Activated T-cell treated with anti-CD3 and anti-CD28 coated beads, Interleukin-2, amount 50 U/mL, for 24 hours (primary cell): Measurements from ENCODE around the gene ADAM15.

ENCODE experiments used
- DNase-seq: peaks from one replicate; pipeline ENCODE4 v3.0.0-alpha.2; 2020
- H3K27ac Mint-ChIP-seq: 2 replicates; pipeline ENCODE4 v1.8.0; 2020; ENCODE audit warnings: mild to moderate bottlenecking, mixed read lengths
- H3K27me3 Mint-ChIP-seq: 2 replicates; pipeline ENCODE4 v1.8.0; 2020; ENCODE audit warnings: mixed read lengths
- H3K36me3 Mint-ChIP-seq: 2 replicates; pipeline ENCODE4 v1.8.0; 2020; ENCODE audit warnings: low read depth, mixed read lengths
- H3K4me1 Mint-ChIP-seq: 2 replicates; pipeline ENCODE4 v1.8.0; 2020; ENCODE audit warnings: low read depth, mixed read lengths
- H3K4me3 Mint-ChIP-seq: 2 replicates; pipeline ENCODE4 v1.8.0; 2020; ENCODE audit warnings: mild to moderate bottlenecking, moderate library complexity, mixed read lengths
- H3K9me3 Mint-ChIP-seq: 2 replicates; pipeline ENCODE4 v1.8.0; 2020; ENCODE audit warnings: mixed read lengths

Gene ADAM15

DNA sequence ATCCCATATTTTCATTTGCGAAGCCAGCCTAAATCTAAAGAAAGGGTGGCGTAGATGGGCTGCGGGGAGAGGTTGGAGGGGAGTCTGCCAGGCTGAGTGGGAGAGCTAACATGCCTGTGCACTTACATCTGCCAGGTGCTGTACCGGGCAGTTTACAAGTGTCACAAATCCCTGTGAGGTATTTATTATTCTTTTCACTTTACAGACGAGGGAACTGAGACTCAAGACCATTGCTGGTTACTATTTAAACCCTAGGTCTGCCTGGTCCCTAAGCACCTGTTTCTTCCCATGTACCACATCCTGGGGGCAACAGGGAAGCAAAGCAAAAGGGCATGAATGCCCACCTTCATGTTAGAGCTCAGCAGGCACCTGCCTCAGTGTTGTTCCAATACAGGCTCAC is 57.2 kb downstream of the ADAM15 start:
- DNase-seq = no peak
- H3K36me3 Mint-ChIP-seq = no peaks in the 10 kb centered on the region
- H3K27ac Mint-ChIP-seq = no peak overlapping the region
- H3K27me3 Mint-ChIP-seq = no peaks in the 10 kb centered on the region
- H3K4me3 Mint-ChIP-seq = no peak overlapping the region
- no peaks in the 10 kb centered on the region for H3K4me1 Mint-ChIP-seq
- no peaks in the 10 kb centered on the region for H3K9me3 Mint-ChIP-seq

DNA sequence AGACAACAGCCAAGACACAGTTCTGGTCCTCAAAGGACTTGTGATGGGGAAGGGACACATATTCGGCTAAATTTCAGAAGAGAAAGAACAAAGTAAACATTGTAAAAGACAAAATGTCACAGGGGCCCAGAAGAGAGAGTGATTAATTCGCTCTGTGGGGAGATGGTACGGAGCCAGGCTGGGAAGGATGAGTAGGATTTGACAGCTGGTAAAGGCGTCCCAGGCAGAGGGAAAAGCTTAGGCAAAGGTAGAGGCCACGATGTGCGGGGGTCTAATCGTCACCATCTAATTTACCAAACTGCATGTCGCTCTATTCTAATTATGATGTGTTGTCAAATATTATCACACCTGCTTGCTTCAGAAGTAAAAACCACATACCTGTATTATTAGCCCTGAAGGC is 59.3 kb downstream of the ADAM15 start:
- no peaks in the 10 kb centered on the region for H3K36me3 Mint-ChIP-seq
- H3K27me3 Mint-ChIP-seq = no peaks in the 10 kb centered on the region
- no peak for DNase-seq
- no peaks in the 10 kb centered on the region for H3K4me1 Mint-ChIP-seq
- no peak overlapping the region for H3K27ac Mint-ChIP-seq
- H3K9me3 Mint-ChIP-seq = no peaks in the 10 kb centered on the region
- H3K4me3 Mint-ChIP-seq = no peak overlapping the region

DNA sequence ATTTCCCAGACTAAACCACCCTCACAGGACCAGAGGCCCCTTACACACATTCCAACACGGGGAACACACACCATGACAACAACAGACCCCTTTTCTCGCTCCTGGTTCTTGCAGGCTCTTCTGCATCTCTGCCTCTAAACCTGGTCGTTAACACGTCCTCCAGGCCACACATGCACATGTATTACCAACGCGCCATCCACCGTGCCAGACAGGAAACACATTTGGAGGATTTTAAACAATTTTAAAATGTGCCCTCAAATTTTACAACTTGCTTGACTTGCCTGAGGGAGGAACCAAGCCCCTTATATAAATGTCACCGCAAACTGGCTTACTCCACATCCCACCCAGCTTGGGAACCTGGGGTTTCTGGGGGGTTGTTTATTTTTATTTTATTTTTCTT is 59.7 kb downstream of the ADAM15 start:
- Mint-ChIP-seq H3K27ac (no peak overlapping the region), H3K9me3 (no peaks in the 10 kb centered on the region), H3K27me3 (no peaks in the 10 kb centered on the region), H3K36me3 (no peaks in the 10 kb centered on the region), H3K4me3 (no peak overlapping the region), H3K4me1 (no peaks in the 10 kb centered on the region)
- DNase-seq = no peak
